ENCODE measurements around the gene L3MBTL2.
A peak's percentile ranks its signal among the peaks of the same experiment; 100 is the strongest.

The L3MBTL2 gene

DNA sequence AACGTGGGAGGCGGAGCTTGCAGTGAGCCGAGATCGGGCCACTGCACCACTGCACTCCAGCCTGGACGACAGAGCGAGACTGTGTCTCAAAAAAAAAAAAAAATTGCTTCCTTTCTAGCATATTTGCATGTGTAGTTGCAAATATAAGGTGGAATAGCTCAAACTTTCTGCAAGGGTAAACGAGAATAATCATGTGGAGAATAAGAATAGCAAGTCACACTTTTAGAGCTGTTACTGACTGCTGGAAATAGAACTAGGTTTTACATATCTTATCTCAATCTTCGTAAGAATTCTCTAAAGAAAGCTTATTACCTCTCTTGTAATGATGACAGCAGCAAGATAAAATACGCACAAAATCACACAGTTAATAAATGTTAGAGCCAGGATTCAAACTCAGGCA is 1.6 kb downstream of the L3MBTL2 start:
- no peak overlapping the region for H3K4me3 ChIP-seq (ENCODE audit: low read depth, low read length)

DNA sequence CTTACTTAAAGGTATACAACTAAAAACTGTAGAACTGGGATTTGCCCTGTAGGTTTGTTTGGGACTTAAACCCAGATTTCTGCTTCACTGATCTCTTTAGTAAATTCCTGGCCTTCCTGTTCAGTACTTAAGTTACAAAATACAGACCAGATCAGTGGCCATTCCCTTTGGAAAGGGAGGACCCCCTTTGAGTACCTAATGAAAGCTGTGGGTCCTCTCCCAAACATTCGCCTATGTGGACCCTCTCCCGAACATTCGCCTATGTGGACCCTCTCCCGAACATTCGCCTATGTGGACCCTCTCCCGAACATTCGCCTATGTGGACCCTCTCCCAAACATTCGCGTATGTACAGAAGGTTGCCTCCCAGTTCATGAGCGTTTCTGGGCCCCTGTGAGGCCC is 10.3 kb downstream of the L3MBTL2 start:
- no peak overlapping the region for H3K4me3 ChIP-seq (ENCODE audit: low read depth, low read length)

DNA sequence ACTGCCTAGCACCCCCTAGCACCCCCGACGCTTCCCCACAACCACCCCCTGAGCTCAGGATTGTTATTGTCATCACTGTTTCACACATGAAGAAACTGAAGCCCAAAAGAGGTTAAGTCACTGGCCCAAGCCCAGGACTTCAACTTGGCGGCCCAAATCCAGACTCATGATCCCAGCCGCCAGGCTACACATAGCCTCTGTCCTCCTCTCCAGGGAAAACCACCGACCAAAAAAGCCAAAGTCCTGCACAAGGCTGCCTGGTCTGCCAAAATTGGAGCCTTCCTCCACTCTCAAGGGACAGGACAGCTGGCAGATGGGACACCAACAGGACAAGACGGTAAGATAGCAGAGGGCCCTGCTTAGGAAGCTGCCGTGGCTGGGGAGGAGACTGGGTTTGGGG is 10.8 kb downstream of the L3MBTL2 start:
- no peak overlapping the region for H3K4me3 ChIP-seq (ENCODE audit: low read depth, low read length)

DNA sequence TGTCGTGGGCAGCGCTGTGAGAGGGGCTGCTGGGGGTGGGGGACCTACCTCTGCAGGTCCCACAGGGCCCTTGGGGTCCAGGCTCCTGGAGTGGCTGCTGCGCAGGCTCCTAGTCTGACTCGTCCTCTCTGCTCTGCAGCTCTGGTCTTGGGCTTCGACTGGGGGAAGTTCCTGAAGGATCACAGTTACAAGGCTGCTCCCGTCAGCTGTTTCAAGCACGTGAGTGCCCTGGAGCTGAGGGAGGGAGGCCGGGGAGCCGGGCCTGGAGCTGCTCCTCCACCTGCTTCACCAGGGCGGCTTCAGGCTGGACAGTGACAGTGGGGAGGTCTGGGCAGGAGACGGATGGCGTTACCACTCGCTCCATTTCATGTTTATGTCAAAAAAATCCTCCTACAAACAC is 11.9 kb downstream of the L3MBTL2 start:
- H3K4me3 ChIP-seq (ENCODE audit: low read depth, low read length): no peak overlapping the region

DNA sequence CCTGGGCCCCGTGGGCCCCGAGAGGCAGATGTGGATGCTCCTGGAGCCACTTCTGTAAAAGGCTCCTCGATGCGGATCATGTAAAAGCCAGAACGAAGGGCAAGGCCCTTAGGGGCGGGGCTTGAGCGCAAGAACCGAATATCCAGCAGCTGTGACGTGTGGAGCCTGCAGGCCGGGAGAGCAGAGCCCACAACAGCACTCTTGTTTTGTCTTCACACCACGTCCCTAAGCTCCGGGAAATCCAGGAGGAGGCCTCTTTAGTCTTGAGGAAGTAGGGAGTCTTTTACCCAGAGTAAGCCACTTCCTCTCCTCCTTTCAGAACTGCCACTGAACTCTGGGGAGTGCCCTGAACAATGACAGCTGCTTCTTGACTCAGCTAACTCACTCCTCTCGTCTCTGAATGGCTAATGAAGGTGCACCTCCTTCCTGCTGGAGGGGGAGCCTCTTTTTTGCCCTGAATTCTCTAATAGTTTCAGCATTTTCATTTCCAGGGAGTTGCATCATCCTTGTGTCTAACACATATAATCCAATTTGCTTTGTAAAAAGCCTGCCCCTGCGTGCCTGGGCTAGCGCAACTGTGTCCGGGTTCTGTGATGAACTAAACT is 12.5 kb downstream of the L3MBTL2 start:
- no peak overlapping the region for H3K4me3 ChIP-seq (ENCODE audit: low read depth, low read length)

DNA sequence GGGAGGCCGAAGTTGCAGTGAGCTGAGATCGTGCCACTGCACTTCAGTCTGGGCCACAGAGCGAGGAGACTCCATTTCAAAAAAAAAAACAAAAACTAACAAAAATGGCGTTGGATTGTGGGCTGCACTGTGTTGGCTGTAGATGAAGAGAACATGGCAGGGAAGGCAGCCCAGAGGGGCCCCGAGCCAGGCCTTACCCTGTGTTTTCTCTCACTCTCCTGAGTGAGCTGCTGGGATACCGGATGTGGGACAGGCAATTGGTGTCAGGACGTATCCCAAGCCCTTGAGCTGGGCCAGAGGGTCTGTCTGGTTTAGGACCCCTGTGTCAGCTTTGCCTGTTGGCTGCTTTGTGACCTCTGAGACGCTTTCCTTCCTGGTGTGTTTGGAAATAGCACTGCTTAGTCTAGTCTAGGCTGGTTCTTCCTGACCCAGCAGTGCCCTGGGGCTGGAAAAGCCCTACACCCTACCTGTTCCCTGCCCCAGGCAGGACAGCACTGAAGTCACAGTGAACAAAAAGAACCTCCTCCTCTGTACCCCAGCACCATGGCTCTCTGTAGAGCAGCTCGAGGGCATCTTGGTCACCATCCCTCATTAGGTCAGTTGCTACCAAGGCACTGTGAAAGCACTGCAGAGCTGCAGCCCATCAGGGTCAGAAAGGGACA is 17.9 kb downstream of the L3MBTL2 start:
- no peak overlapping the region for H3K4me3 ChIP-seq (ENCODE audit: low read depth, low read length)

DNA sequence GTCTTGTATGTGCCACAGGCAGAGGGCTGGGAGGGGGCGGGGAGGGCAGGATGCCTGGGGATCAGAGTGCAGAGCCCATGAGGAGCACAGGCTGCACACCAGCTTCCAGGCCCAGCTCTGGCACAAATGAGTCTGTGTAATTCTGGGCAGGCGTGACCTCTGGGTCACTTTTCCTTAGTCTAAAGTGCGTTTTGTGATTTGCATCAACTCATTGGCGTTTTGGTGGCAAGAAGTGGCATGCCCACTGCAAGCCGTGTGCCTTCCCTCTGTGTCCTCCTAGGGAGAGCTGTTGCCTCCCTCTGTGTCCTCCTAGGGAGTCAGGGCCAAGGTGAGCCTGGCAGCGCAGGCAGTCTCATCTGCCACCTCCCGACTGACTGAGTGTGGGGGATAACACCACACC is 18.4 kb downstream of the L3MBTL2 start:
- no peak overlapping the region for H3K4me3 ChIP-seq (ENCODE audit: low read depth, low read length)

DNA sequence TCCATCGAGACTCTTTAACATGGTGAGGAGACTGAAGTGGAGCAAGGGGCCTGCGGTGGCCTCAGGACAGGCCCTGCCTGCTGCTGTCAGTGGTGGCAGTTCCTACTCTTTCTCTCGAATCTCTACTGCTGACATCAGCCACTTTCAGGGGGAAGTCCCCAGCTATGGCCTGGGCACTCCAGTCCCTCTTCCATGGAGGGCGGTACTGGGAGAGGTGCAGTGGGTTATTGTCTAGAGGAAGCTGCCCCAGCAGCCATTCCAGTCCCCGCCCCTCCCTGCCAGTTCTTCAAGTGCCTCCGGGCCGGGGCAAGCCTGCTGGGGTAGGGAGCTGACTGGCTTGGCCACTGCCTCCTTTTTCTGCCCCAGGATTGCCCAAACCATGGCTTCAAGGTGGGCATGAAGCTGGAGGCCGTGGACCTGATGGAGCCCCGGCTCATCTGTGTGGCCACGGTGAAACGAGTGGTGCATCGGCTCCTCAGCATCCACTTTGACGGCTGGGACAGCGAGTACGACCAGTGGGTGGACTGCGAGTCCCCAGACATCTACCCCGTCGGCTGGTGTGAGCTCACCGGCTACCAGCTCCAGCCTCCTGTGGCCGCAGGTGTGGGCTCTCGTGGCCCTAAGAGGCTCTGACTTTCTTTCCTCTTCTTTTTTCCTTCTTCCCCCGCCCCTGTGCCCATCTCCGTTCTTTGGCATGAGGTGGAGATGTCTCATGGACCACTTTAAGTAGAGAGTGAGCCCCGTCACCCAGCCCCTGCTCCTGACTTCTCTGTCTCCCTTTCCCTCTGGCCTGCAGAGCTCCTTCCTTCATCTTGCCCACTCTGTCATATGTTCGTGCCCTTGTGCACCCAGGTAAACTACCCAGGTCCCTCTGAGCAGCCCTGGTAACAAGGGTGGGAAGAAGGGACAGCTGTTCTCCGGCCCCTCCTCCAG is 21.9 kb downstream of the L3MBTL2 start:
- H3K4me3 ChIP-seq (ENCODE audit: low read depth, low read length): no peak overlapping the region

DNA sequence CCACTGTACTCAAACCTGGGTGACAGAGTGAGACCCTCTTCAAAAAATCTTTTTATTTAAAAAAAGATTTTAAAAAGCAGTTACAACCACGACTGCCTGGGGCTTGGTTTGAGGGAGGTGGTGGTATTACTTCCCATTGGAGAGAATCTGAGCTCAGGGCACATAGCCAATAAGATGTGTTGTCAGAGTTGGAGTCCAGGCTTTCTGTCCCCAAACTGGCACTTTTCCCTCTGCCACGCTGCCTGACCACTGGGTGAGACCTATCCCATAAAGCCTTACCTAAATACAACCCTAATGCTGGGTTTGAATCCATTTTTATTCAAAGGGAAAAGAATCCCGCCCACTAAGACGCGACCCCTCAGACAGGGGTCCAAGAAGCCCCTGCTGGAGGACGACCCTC is 24.1 kb downstream of the L3MBTL2 start:
- no peak overlapping the region for H3K4me3 ChIP-seq (ENCODE audit: low read depth, low read length)

DNA sequence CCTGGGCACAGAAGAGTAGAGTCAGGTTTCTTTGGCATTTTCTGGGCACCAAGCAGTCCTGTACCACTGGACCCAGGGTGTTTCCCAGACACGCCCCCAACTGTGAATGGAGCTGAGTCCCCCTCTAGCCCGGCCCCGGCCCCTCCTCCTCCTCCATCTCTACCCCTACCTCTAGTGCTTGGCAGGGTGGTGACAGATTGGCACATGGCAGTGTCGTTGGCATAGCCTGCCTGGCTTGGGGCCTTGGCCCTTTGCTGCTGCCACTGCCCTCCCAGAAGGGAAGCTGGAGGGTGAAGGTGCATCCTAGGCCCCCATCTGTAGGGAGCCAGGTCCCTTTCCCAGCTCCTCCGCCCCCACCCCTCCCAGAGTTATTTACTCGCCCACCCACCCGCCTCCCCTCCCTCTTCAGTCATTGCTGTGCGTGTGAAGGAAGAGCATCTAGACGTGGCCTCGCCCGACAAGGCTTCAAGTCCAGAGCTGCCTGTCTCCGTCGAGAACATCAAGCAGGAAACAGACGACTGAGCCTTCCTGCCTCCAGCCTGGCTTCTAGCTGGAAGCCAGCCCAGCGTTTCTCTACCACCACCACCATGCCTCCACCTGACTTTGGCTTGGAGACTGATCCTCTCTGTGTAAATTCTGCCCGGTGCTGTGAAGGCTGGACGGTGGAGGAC is 24.8 kb downstream of the L3MBTL2 start:
- no peak overlapping the region for H3K4me3 ChIP-seq (ENCODE audit: low read depth, low read length)

DNA sequence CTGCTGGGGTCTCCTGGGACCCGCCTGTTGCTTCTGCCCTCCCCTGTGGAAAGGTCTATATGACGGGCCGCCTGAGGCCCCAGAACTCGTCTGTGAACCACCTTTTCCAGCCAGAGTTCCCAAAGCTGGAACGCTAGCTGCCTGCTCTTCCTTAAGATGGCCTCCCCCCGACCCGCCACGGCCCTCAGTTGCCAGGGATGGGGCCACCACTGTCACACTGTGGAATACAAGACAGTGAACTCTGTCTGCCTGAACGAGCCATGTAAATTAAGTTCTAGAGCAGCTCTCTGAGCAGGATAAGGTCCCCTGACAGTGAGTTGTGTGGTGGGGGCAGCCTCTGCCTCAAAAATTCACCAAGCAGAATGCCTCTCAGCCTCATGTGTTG is 25.3 kb downstream of the L3MBTL2 start:
- H3K4me3 ChIP-seq (ENCODE audit: low read depth, low read length): no peak overlapping the region

DNA sequence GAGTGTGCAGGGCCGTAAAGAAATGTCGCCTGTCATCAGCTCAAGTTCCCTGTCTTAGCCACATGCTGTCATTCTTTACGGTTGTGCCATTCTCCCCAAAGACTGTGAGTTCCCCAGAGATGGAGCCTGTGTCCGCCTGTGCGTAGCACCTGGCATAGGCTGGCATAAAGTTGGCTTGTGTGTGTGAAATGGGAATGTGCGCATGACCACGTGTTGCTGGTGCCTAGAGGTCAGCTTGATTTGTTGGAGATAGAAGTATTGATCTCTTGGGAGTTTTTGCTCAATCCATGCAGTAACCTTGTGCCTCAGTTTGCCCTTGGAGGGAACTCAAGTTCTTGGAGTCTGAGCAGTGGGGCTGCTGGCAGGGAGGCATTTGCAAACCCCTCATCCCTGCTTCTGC is 26.3 kb downstream of the L3MBTL2 start:
- H3K4me3 ChIP-seq (ENCODE audit: low read depth, low read length): no peak overlapping the region

DNA sequence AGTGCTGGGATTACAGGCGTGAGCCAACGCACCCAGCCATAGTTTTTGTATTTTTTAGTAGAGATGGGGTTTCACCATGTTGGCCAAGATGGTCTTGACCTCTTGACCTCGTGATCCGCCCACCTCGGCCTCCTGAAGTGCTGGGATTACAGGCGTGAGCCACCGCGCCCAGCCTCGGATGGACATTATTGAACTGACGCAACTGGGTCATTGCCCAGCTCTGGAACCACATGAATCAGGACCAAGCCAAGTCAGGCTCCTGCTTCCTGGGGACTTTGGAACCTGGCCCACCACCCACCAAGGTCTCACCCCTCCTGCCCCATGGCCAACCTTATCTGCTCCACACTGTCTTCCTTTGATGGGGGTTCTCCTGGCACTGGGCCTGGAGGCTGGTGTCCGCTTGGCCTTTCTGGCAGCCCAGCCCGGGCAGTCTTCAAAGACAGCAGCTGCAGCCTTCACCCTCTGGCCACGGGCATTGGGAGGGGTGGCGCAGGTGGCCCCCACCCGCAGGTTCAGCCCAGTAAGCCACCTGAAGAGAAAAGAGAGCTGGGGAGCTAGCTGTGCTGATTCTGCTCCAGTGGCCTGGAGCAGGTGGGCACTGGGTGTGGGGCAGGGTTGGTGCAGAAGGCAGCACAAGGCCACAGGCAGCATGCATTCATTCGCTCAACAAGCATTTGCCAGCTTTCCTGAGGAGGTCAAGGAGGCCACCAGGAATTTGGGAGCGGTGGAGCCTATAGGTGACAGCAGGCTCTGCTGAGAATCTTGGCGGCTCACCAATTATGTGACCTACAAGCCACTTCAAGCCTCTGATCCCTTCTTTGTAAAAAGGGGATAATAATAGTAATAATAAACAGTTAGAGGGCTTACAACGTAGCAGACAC is 29.9 kb downstream of the L3MBTL2 start:
- H3K4me3 ChIP-seq (ENCODE audit: low read depth, low read length): no peak overlapping the region

DNA sequence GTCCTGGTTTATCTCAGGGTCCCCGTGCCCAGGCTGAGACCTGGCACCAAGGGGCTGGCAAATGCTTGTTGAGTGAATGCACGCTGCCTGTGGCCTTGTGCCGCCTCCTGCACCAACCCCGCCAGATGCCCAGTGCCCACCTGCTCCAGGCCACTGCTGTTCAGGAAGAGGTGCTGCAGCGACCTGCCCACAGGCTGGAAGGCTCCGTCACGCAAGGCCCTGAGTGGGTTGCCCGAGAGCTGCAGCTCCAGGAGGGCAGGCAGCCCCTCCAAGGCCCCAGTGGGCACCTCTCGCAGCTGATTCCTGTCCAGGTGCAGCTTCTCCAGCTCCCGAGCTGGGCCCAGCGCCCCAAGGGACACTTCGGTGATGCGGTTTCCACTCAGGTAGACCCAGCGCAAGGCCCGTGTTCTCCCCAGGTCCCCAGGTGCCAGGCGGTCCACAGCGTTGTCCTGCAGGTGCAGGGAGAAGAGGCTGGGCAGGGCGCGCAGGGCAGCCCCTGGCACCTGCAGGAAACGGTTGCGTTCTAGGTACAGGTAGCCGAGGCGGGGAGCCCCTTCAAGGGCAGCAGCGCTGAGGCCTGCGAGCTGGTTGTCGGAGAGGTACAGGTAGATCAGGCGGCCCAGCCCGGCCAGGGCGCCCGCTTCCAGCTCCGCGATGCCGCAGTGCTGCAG is 32.1 kb downstream of the L3MBTL2 start:
- no peak overlapping the region for H3K4me3 ChIP-seq (ENCODE audit: low read depth, low read length)

DNA sequence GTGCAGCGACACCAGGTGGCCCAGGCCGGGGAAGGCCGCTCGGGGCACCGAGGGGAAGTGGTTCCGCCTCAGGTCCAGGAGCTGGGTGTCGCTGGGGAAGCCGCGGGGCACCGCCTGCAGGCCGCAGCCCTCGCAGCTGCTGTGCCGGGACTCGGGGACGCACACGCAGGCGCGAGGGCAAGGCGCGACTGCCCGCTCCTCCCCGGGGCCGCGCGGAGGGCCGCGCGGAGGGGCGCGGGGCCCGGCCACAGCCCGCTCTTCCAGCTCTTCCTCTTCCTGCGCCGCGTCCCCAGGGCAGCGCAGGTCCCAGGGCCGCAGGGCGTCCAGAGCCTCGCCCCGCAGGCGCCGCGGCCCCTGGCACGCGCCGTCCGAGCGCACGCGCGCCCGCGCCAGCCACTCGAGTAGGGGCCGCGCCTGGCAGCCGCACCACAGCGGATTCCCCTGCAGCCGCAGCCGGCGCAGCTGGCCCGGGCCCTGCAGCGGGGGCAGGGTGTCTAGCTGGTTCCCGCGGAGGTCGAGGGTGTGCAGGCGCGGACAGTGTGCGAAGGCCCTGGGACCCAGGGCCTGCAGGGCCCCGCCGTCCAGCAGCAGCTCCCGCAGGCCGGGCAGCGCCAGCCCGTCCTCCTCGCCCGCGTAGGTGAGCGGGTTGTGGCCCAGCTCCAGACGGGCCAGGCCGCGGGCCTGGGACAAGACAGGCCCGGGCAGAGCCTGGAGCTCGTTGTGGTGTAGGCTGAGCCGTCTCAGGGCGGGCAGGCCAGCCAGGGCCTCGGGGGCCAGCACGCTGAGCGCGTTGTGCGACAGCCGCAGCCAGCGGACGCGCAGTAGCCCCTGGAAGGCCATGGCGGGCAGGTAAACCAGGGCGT is 32.8 kb downstream of the L3MBTL2 start:
- H3K4me3 ChIP-seq (ENCODE audit: low read depth, low read length): peak overlapping the region; percentile 4

DNA sequence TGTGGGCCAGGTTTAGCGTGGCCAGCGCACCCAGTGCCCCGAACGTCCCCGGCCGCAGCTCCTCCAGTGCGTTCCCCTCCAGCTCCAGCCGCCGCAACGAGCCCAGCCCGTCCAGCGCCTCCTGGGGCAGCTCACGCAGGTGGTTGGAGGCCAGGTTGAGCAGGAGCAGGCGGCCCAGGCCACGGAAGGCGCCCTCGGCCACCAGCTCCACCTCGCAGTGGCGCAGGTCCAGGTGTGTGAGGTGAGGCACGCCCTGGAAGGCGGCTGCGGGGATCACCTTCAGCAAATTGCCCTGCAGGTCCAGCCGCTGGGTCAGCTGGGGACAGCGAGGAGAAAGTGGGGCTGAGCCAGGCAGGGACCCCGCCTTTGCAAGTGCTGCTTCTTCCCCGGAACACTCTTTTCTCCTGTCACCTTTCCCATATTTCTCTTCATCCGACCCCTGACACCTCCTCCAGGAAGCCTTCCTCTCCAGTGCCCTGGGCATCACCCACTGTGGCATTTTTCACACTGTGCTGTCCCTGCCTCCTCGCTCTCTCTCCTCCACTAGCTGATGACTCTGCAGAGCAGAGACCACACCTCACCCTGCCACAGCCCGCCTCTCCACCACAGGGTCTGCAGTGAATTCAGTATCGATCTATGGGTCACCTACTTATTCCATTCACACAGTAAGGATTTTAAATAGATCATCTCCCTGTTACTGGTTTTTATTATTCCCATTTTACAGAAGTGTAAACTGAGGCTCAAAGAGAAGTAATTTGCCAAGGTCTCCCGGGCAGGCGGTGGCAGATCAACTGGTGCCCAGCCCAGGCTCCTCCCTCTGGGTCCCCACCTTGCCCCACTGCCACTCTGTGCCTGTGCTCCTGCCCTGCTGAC is 33.7 kb downstream of the L3MBTL2 start:
- H3K4me3 ChIP-seq (ENCODE audit: low read depth, low read length): no peak overlapping the region

DNA sequence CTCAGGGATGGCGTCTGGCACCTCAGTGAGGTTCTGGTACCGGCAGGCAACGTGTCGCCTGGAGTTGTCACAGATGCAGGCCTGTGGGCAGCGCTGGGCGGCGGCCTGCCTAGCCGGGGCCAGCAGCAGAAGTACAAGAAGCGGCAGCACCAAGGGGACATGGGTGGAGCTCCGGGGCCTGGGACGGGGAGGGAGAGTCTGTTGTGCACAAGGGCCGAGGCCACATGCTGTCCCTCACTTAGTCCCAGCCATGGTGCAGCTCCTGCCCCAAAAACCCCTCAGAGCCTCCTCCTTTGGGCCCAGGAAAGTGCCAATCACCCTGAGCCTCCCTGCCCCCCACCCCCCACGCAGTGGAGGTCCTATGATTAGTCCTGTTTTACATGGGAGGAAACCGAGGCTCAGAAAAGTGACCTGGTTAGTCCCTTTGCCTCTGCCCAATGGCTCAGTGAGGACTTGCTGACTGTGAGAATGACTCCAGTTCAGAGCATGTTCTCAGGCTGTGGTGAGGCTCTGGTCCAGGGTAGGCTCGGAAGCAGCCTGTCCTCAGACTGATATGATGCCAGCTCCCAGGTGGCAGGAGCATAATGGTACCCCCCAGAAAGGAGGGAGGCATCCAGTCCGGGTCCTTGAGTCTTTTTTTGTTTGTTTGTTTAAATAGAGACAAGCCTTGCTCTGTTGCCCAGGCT is 34.5 kb downstream of the L3MBTL2 start:
- no peak overlapping the region for H3K4me3 ChIP-seq (ENCODE audit: low read depth, low read length)
